ENCODE results near the gene ANKRD55. TPM values are rescaled to one million over a fixed set of nuclear protein-coding genes. Genes with fewer than 3 reads are reported as not detected.

ANKRD55 gene
- total and polyA plus RNA-seq, 2 of the 8 experiments (the other 6 are each of a cell fraction or from before 2014, with no cell fraction given): not detected

GRCh38 chr5:56055859-56056258, 177.3 kb downstream of the ANKRD55 start:
- Histone ChIP-seq H3K23ac (ENCODE audit: insufficient read length) (no peak overlapping the region), H2BK20ac (ENCODE audit: low read length) (no peak overlapping the region), H3K4me2 (ENCODE audit: insufficient read depth in 1 of 2, low read depth in 2 of 2, low read length in 2 of 2) (no peak overlapping the region), H2BK120ac (replicated peaks; ENCODE audit: low read depth, low read length) (no peak overlapping the region), H2BK12ac (ENCODE audit: low read depth, low read length) (no peak overlapping the region), H3K14ac (ENCODE audit: insufficient read length) (no peak overlapping the region), H3K27me3 (replicated peaks in 1 of 4; ENCODE audit: control insufficient read depth in 3 of 4, extremely low read depth in 1 of 4, insufficient read depth in 3 of 4, low read length in 3 of 4) (no peaks in the 10 kb centered on the region), H2BK15ac (ENCODE audit: low read length) (no peak overlapping the region), H2AK5ac (ENCODE audit: low read depth, low read length) (no peak overlapping the region), H3K23me2 (ENCODE audit: low read depth, low read length) (no peaks in the 10 kb centered on the region), H3K79me2 (ENCODE audit: control insufficient read depth in 1 of 2, insufficient read depth in 2 of 2, low read length in 2 of 2) (no peaks in the 10 kb centered on the region), H3K18ac (ENCODE audit: extremely low read depth, low read length) (no peak overlapping the region), H3K9ac (replicated peaks in 1 of 4; ENCODE audit: extremely low read depth in 1 of 4, low read depth in 3 of 4, low read length in 3 of 4) (no peak overlapping the region), H3K36me3 (ENCODE audit: control insufficient read depth in 2 of 4, insufficient read depth in 4 of 4, low read length in 3 of 4) (no peaks in the 10 kb centered on the region), H4K91ac (replicated peaks; ENCODE audit: insufficient read length, low read length) (no peak overlapping the region), H2AFZ (ENCODE audit: low read length) (no peak overlapping the region), H4K5ac (ENCODE audit: insufficient read length, low read depth, low read length) (no peak overlapping the region), H3K4me3 (ENCODE audit: extremely low read depth in 1 of 4, insufficient read depth in 2 of 4, low read depth in 3 of 4, low read length in 4 of 4) (no peak overlapping the region), H3K9me3 (ENCODE audit: insufficient read depth in 2 of 2, low read depth in 1 of 2, low read length in 1 of 2) (no peaks in the 10 kb centered on the region), H3K56ac (replicated peaks; ENCODE audit: insufficient read length, low read depth, low read length) (no peak overlapping the region), H3K79me1 (ENCODE audit: low read depth, low read length) (no peaks in the 10 kb centered on the region), H2BK5ac (ENCODE audit: low read depth, low read length) (no peak overlapping the region), H3K4ac (replicated peaks; ENCODE audit: insufficient read length, low read depth, low read length) (no peak overlapping the region), H4K8ac (ENCODE audit: extremely low read depth, insufficient read depth, low read length) (no peak overlapping the region), H3K4me1 (replicated peaks in 1 of 4; ENCODE audit: control insufficient read depth in 3 of 4, insufficient read depth in 4 of 4, low read length in 3 of 4) (no peaks in the 10 kb centered on the region), H4K20me1 (replicated peaks in 1 of 2; ENCODE audit: control insufficient read depth in 1 of 2, insufficient read depth in 2 of 2, low read length in 2 of 2) (no peaks in the 10 kb centered on the region), H3K27ac (ENCODE audit: low read depth, low read length) (no peak overlapping the region)
- POLR2A ChIA-PET (ENCODE audit: partially characterized antibody): no interaction called here
- DNase-seq (ENCODE audit: low read depth in 1 of 2, low spot score in 2 of 2) (no peak), FAIRE-seq (no peak)
- TF ChIP-seq GABPA (IDR thresholded peaks at IDR 0.05; ENCODE audit: borderline replicate concordance, insufficient read depth, low read length) (no peak), ATF3 (IDR thresholded peaks at IDR 0.05; ENCODE audit: insufficient read depth, low read depth, low read length) (no peak), JUND (IDR thresholded peaks at IDR 0.05; ENCODE audit: low read length) (no peak)
- CTCF ChIA-PET (ENCODE audit: partially characterized antibody): interaction anchor here (1.2 kb wide), 1 partner anchor 87 kb away, joined by 4 read pairs; no protein-coding TSS in a partner anchor
- WGBS, 2 experiments (ENCODE audit: extremely low coverage in 1 of 2, insufficient coverage in 1 of 2, insufficient read length in 1 of 2, insufficient replicate concordance in 2 of 2, low coverage in 1 of 2, low lambda C conversion rate in 2 of 2, missing lambda C conversion rate in 1 of 2): 82% methylated on average over 3 of the region's 3 CpGs; no CpG with 5 or more reads in 1 of the 2 experiments
